NCI-H524 treated with DMSO at 0.1 percent for 48 hours (cell line): Measurements from ENCODE around the gene AKAP14.
"Not testable (repeated sequence)": the region's sequence is repeated elsewhere in the genome, so short reads cannot be mapped to it uniquely, and the experiment has no call there.

Experiments
- DNase-seq: peaks from one replicate; lab custom pipeline; 2025; lab: John Stamatoyannopoulos, UW

Gene AKAP14

GRCh38 chrX:119922391-119922790 lies 26.7 kb downstream of the AKAP14 start:
- not testable (repeated sequence) for DNase-seq

GRCh38 chrX:119935215-119935874 lies 39.7 kb downstream of the AKAP14 start:
- DNase-seq, result no peak

- no peak for DNase-seq
Observed at GRCh38 chrX:119941336-119941735, 45.6 kb downstream of the AKAP14 start.

- DNase-seq, result no peak
Observed at GRCh38 chrX:119942173-119942819, 46.6 kb downstream of the AKAP14 start.

- no peak for DNase-seq
Observed at GRCh38 chrX:119942831-119943184, 47.1 kb downstream of the AKAP14 start.

- peak; percentile 82 for DNase-seq
Observed at GRCh38 chrX:119943185-119943988, 47.7 kb downstream of the AKAP14 start, which contains the start of gene NKAP. TSS of gene NKAP (minus strand) at chrX:119943751. CDS start at chrX:119943605, 146 bp downstream.

GRCh38 chrX:119945481-119945880 lies 49.8 kb downstream of the AKAP14 start:
- no peak for DNase-seq

- no peak for DNase-seq
Observed at GRCh38 chrX:119948381-119948780, 52.7 kb downstream of the AKAP14 start.

GRCh38 chrX:119954374-119954773 lies 58.7 kb downstream of the AKAP14 start:
- no peak for DNase-seq

GRCh38 chrX:119955807-119956570 lies 60.3 kb downstream of the AKAP14 start:
- not testable (repeated sequence) for DNase-seq

GRCh38 chrX:119960625-119961024 lies 64.9 kb downstream of the AKAP14 start:
- no peak for DNase-seq

GRCh38 chrX:119966837-119967236 lies 71.1 kb downstream of the AKAP14 start:
- not testable (repeated sequence) for DNase-seq
